LNCaP clone FGC (cell line): ENCODE data around the gene TNS1.

Source experiments
- DNase-seq: peaks from one replicate; pipeline ENCODE4 v3.0.0-alpha.2; 2011; ENCODE audit warnings: low read depth
- H3K4me3 ChIP-seq: 2 replicates; pipeline ENCODE4 v1.5.1; 2011; ENCODE audit warnings: mild to moderate bottlenecking, low read depth, low read length, control low read depth
- CTCF ChIP-seq: IDR thresholded peaks from 2 replicates; pipeline ENCODE4 v1.5.1; 2012; ENCODE audit warnings: mild to moderate bottlenecking; ENCODE audit not compliant: control insufficient read depth, insufficient read depth; ENCODE audit errors: extremely low read depth

TNS1 gene

DNA sequence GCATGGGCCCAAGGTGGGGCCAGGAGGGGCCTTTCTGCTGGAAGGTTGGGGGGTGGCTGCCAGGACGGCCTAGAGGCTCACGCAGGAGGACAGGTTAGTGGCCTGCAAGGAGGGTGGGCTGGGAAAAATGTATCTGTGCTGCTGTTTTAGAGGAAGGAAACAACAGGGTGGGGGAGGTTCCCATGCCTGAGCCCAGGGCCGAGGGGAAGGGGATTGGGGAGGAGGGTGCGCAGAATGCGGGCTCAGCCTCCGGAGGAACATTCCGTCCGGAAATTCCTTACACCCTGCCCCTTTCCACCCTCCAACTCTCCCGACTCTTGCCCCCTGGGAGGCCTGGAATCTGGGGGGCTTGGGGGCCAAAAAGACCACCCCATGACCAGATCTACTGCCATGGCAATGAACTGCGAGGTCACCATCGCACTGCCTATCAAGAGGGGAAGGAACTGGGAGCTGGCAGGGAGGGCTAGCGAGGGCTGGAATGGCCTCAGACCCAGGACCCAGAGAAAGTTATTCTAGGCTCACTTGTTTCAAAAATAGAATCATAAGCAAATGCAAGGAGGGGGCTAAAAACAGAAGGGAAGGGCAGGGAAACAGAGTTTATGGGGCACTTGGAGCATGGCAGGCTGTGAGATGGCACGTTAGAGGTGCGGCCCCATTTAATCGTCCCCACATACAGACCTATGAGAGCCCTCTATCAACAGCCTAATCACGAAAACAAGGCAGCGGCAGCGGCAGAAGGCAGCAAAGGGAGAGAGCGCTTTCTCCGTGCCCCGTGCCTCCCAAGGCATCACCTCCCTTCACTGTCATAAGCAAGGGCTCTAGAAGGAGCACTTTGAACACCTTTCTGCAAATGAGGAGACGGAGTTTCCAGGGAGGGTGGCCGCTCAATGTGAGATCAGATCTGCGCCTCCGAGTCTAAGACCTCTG, 90.4 kb downstream of the TNS1 start:
- DNase-seq: no peak
- no peak for TF ChIP-seq CTCF

GRCh38 chr2:217911283-217912097, 91.3 kb downstream of the TNS1 start:
- H3K4me3 ChIP-seq: no peak overlapping the region
- no peak for TF ChIP-seq CTCF
- DNase-seq: no peak

More for the DNA sequence above, 90.4 kb downstream of the TNS1 start:
- H3K4me3 ChIP-seq: no peak overlapping the region

DNA sequence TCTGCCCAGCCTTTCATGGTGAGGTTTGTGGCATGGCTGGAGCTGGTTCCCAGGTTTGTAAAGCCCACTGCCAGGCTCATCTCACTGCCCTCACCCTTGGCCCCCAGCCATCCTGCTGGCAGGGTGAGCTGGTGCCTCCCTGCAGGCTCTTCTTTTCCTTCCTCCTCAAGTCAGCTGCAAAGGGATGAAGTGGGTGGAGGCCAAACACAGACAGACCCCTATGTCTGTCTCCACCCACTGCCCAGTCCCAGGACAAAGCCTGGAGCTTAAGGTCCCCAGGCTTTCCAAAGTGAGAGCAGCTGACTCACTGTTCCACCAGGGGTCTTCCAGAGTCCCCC, 92.0 kb downstream of the TNS1 start:
- no peak overlapping the region for H3K4me3 ChIP-seq
- no peak for TF ChIP-seq CTCF
- no peak for DNase-seq

GRCh38 chr2:217909156-217909820, 93.5 kb downstream of the TNS1 start:
- DNase-seq: no peak
- H3K4me3 ChIP-seq: no peak overlapping the region
- TF ChIP-seq CTCF: no peak

DNA sequence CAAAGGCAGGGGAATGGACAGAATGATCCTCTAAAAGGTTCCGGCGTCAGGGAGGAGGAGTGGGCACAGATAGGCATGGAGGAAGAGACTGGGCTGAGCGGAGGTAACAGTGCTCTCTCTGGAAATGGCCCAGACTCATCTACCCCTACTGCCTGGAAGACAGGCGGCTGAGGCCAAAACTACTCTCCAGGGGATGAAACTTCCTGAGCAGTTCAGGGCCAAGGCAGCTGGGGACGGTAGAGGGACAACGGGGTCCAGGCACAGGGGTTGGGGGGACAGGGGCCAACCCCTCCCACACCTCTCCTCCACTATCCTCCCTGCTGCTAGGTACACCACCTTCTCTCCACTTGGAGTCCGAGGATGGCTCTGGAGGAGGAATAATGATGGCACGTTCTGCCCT, 94.3 kb downstream of the TNS1 start:
- no peak overlapping the region for H3K4me3 ChIP-seq
- no peak for TF ChIP-seq CTCF
- no peak for DNase-seq

DNA sequence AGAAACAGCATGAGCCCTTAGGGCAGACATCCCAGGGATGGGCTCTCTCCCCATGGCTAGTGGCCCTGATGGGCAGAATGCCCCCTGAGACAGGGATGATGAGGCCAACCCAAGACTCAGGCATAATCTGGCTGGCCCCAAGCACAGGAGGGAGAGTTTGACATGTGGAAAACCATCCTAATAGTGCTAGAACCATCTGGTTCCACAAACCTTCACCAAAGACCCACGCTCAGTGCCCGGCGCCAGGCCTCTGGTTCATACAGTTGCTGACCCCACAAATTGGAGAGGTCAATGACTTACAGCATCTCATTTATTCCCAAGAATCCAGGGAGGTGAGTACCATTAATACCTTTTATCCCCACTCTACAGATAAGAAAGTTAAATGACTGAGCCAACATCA, 95.5 kb downstream of the TNS1 start:
- no peak for TF ChIP-seq CTCF
- no peak for DNase-seq
- no peak overlapping the region for H3K4me3 ChIP-seq
